K562 (cell line): Measurements from ENCODE around the gene HERC5. TPM values are rescaled to one million over a fixed set of nuclear protein-coding genes. Genes with fewer than 3 reads are reported as not detected.

ENCODE experiments used
- ARID2 ChIP-seq: fragments of 450-650 bp; IDR thresholded peaks from 2 replicates; pipeline ENCODE4 v1.6.1; 2017; ENCODE audit warnings: antibody characterized with exemption, mild to moderate bottlenecking
- CBFA2T2 ChIP-seq: fragments of 450-650 bp; conservative IDR thresholded peaks from 2 replicates; pipeline ENCODE4 v1.6.1; 2017; ENCODE audit warnings: mild to moderate bottlenecking
- MYBL2 ChIP-seq, 2 experiments: fragments of 450-650 bp in 1 of 2; sonication (generic) in 1 of 2; formaldehyde crosslinking in 1 of 2; IDR thresholded peaks; 2 replicates each; pipeline versions ENCODE4 v1.6.1 to v1.8.1; 2017 to 2022; ENCODE audit warnings: borderline replicate concordance in 1 of 2, inconsistent platforms in 1 of 2, low read depth in 1 of 2, mild to moderate bottlenecking in 1 of 2, missing genetic modification reagents in 1 of 2, moderate library complexity in 1 of 2
- NR2F6 ChIP-seq: fragments of 450-650 bp; formaldehyde crosslinking; IDR thresholded peaks from 2 replicates; pipeline ENCODE4 v1.4.0; 2020; ENCODE audit warnings: mild to moderate bottlenecking
- PHB ChIP-seq: fragments of 250-450 bp; sonication (Bioruptor Pico); IDR thresholded peaks from 2 replicates; pipeline ENCODE4 v1.5.0; 2021
- POLR2G ChIP-seq: fragments of 200-400 bp; formaldehyde crosslinking; IDR thresholded peaks from 2 replicates; pipeline ENCODE4 v1.6.1; 2017; ENCODE audit warnings: low read depth, mild to moderate bottlenecking, antibody characterized with exemption, low read length, moderate library complexity
- RAD21 ChIP-seq, 2 experiments: fragments of 250-450 bp in 1 of 2; fragments of 450-650 bp in 1 of 2; sonication (Bioruptor Pico) in 1 of 2; formaldehyde crosslinking in 1 of 2; IDR thresholded peaks in 1 of 2; conservative IDR thresholded peaks in 1 of 2; 2 replicates each; pipeline versions ENCODE4 v1.4.0 to v1.8.0; 2020 to 2022; ENCODE audit warnings: mild to moderate bottlenecking in 2 of 2, moderate library complexity in 1 of 2
- SETDB1 ChIP-seq: IDR thresholded peaks from one replicate; pipeline ENCODE4 v1.6.1; 2012; ENCODE audit warnings: low read length, control low read depth, inconsistent platforms
- SIRT6 ChIP-seq: IDR thresholded peaks from one replicate; pipeline ENCODE4 v1.6.1; 2012; ENCODE audit warnings: low read depth, mild to moderate bottlenecking, control low read depth, inconsistent platforms, low read length, moderate library complexity
- STAT6 ChIP-seq: sonication (generic); formaldehyde crosslinking; IDR thresholded peaks from 2 replicates; pipeline ENCODE4 v1.8.1; 2023; ENCODE audit warnings: mild to moderate bottlenecking, missing genetic modification reagents
- TCF3 ChIP-seq: sonication (generic); formaldehyde crosslinking; IDR thresholded peaks from 2 replicates; pipeline ENCODE4 v1.4.0; 2020; ENCODE audit warnings: mild to moderate bottlenecking, missing genetic modification reagents
- THRA ChIP-seq: fragments of 450-650 bp; IDR thresholded peaks from 2 replicates; pipeline ENCODE4 v1.6.1; 2017; ENCODE audit warnings: mild to moderate bottlenecking, moderate library complexity
- ZNF121 ChIP-seq: sonication (generic); formaldehyde crosslinking; conservative IDR thresholded peaks from 2 replicates; pipeline ENCODE4 v1.8.0; 2022; ENCODE audit warnings: missing genetic modification reagents
- ZNF324 ChIP-seq: fragments of 250-450 bp; sonication (Bioruptor Pico); IDR thresholded peaks from 2 replicates; pipeline ENCODE4 v1.4.0; 2020; ENCODE audit warnings: mild to moderate bottlenecking
- ZNF444 ChIP-seq: fragments of 250-450 bp; sonication (Bioruptor Pico); IDR thresholded peaks from 2 replicates; pipeline ENCODE4 v1.4.0; 2020; ENCODE audit warnings: mild to moderate bottlenecking, moderate library complexity
- ZNF766 ChIP-seq: fragments of 200-800 bp; sonication (Bioruptor generic); conservative IDR thresholded peaks from 2 replicates; pipeline ENCODE4 v1.6.1; 2016; ENCODE audit warnings: missing genetic modification characterization, missing compliant biosample characterization
- polyA plus RNA-seq, 8 experiments: library from polyadenylated mRNA; depleted of rRNA in 4 of 8; stranded (reverse) in 5 of 8; unstranded in 3 of 8; fragments of >200 nt; fragmentation: Nextera tagmentation in 2 of 8; fragmentation: Illumina TruSeq in 1 of 8; extraction: Ambion mirVana in 2 of 8; extraction: Trizol in 1 of 8; gene quantifications; 2 replicates each; pipeline versions ENCODE4 v1.2.1 to v1.2.3, GENCODE V29; 2011 to 2014; ENCODE audit warnings: inconsistent platforms in 1 of 8, missing spikeins in 1 of 8
- total RNA-seq, 7 experiments: library from RNA; depleted of rRNA in 6 of 7; stranded (reverse); fragments of >200 nt in 6 of 7; fragmentation: Illumina TruSeq in 2 of 7; extraction: Trizol in 2 of 7; gene quantifications; 2 replicates each; pipeline versions ENCODE4 v1.2.1 to v1.2.3, GENCODE V29; 2011 to 2021; ENCODE audit warnings: low replicate concordance in 1 of 7
- TF ChIP-seq, protein P1 (sequence below): sonication (generic); formaldehyde crosslinking; IDR thresholded peaks from 2 replicates; pipeline ENCODE4 v1.8.1; 2022; ENCODE audit warnings: missing genetic modification reagents

The HERC5 gene
- total and polyA plus RNA-seq, 9 of the 15 experiments (the other 6 are each of a cell fraction or from before 2014, with no cell fraction given): 0.18 TPM; not detected in 8

DNA sequence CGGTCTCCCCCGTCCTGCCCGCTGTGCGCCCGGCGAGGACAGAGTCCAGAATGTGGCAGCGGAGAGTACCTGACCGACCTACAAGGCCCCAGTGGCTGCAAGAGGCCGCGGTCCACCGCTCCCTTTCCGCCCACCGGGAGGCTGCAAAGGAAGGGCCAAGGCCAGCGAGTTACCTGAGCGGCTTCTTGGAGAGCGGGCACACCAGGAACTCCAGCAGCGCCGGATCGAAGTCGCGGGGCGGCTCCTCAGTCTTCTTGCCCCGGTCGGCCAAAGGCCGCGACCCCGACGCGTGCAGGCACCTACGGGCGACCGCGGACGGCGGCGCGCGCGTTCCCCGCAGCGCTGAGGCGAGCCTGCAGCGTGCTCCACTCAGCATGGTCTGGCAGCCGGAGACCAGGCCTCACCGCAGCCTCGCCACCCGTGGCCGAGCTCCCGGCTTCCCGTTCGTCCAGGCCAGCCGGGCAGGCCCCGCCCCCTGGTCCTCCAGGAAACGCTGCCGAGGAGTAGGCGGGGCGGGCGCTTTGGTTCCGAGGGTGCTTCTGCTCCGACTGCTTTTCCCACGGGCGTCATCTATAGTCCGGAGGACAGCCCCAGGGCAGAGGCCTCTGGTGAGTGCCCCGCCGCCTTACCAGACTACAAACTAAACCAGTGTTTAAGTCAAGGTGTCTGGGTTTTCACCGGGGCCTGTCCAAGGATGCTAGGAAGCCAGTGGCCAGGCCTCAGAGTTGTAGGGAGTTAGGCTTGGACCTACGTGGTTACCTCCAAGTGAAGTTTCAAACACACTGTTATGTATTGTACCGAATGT lies 66.6 kb downstream of the HERC5 start, which contains the start of gene PYURF (continued):
- TF ChIP-seq, protein P1, sequence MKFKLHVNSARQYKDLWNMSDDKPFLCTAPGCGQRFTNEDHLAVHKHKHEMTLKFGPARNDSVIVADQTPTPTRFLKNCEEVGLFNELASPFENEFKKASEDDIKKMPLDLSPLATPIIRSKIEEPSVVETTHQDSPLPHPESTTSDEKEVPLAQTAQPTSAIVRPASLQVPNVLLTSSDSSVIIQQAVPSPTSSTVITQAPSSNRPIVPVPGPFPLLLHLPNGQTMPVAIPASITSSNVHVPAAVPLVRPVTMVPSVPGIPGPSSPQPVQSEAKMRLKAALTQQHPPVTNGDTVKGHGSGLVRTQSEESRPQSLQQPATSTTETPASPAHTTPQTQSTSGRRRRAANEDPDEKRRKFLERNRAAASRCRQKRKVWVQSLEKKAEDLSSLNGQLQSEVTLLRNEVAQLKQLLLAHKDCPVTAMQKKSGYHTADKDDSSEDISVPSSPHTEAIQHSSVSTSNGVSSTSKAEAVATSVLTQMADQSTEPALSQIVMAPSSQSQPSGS: no peak
- TF ChIP-seq THRA: no peak
- TF ChIP-seq NR2F6 (CRISPR knock-in tag): no peak
- peak; percentile 78 for TF ChIP-seq SETDB1
- peak; percentile 99 for TF ChIP-seq POLR2G
- no peak for TF ChIP-seq ZNF444 (CRISPR knock-in tag)
- TF ChIP-seq STAT6 (CRISPR knock-in tag): no peak
- TF ChIP-seq PHB (CRISPR knock-in tag): no peak
- TF ChIP-seq RAD21 (CRISPR knock-in tag; conservative IDR thresholded peaks at IDR 0.05 in 1 of 2, IDR thresholded peaks at IDR 0.05 in 1 of 2): no peak
- no peak for TF ChIP-seq ARID2
- no peak for TF ChIP-seq MYBL2 (IDR thresholded peaks at IDR 0.05; ENCODE audit: low read depth)
- TF ChIP-seq MYBL2 (CRISPR knock-in tag; IDR thresholded peaks at IDR 0.05; ENCODE audit: borderline replicate concordance): no peak
- TF ChIP-seq ZNF766 (CRISPR knock-in tag): 0 out of 2 replicates have a peak, but pooled peaks have one; percentile 1
- peak; percentile 27; the same call in 1 of the 2 replicates for TF ChIP-seq TCF3 (CRISPR knock-in tag)
- no peak for TF ChIP-seq CBFA2T2
- TF ChIP-seq SIRT6: no peak
- no peak for TF ChIP-seq ZNF324 (CRISPR knock-in tag)
- no peak for TF ChIP-seq ZNF121 (CRISPR knock-in tag)
